HCT116 (cell line): ENCODE results near the gene RFTN1. TPM values are rescaled to one million over a fixed set of nuclear protein-coding genes. Genes with fewer than 3 reads are reported as not detected.

Source experiments
- ATAC-seq: fragments of 200-7000 bp; cut with Tn5 transposase; 2 replicates; pipeline ENCODE4 v1.9.1; 2020; ENCODE audit warnings: mild to moderate bottlenecking, moderate library complexity
- BruUV-seq: library from RNA; stranded (reverse); fragments of 400-500 nt; replicated peaks from 2 replicates; lab custom pipeline; 2021; lab: Mats Ljungman, UMichigan
- CTCF ChIA-PET: fragments of 300-600 bp; sonication (Branson Sonifier 250); formaldehyde crosslinking; loops from one replicate; lab custom pipeline; 2021; ENCODE audit warnings: antibody characterized with exemption; lab: Charles Lee
- POLR2A ChIA-PET: fragments of 300-600, 350-600 bp; sonication (Branson Sonifier 250); formaldehyde crosslinking; loops from one replicate; lab custom pipeline; 2021; ENCODE audit warnings: antibody characterized with exemption; lab: Charles Lee
- RAD21 ChIA-PET, 2 experiments: fragments of 300-600 bp; sonication (Branson Sonifier 250); formaldehyde crosslinking; loops; one replicate each; lab custom pipeline; 2023; ENCODE audit warnings: low total read pairs in 2 of 2; ENCODE audit not compliant: uncharacterized antibody in 2 of 2, unreplicated experiment in 2 of 2, low non-redundant PET in 1 of 2; lab: Charles Lee
- DNase-seq: peaks from one replicate; pipeline ENCODE4 v3.0.0-alpha.2; 2010; ENCODE audit warnings: low read depth, low spot score
- H2AFZ ChIP-seq: fragments of 200-600 bp; shearing (Covaris generic), sonication (generic); 2 replicates; pipeline ENCODE4 v1.6.1; 2017; ENCODE audit warnings: low read depth, mixed run types, mixed read lengths, antibody characterized with exemption, low read length; ENCODE audit not compliant: poor library complexity, severe bottlenecking
- H3K27ac ChIP-seq: 2 replicates; pipeline ENCODE4 v1.5.1; 2012; ENCODE audit warnings: low read depth, low read length
- H3K27me3 ChIP-seq: fragments of 200-600 bp; sonication (generic); 2 replicates; pipeline ENCODE4 v1.6.1; 2016; ENCODE audit warnings: mixed run types, low read length, mixed read lengths; ENCODE audit not compliant: insufficient read depth
- H3K36me3 ChIP-seq, 2 experiments: fragments of 200-500 bp in 1 of 2; fragments of 200-600 bp in 1 of 2; sonication (Bioruptor generic) in 1 of 2; sonication (generic) in 1 of 2; 2 replicates each; pipeline versions ENCODE4 v1.5.1 to v1.6.1; 2014 to 2016; ENCODE audit warnings: low read length in 2 of 2, inconsistent platforms in 1 of 2, mixed read lengths in 1 of 2, mixed run types in 1 of 2; ENCODE audit not compliant: insufficient read depth in 2 of 2, control insufficient read depth in 1 of 2
- H3K4me1 ChIP-seq, 2 experiments: fragments of 200-600 bp in 1 of 2; sonication (generic) in 1 of 2; 2 replicates each; pipeline versions ENCODE4 v1.5.1 to v1.6.1; 2012 to 2017; ENCODE audit warnings: low read length in 2 of 2, inconsistent platforms in 1 of 2, mild to moderate bottlenecking in 1 of 2, mixed read lengths in 1 of 2, mixed run types in 1 of 2, moderate library complexity in 1 of 2; ENCODE audit not compliant: insufficient read depth in 2 of 2, control insufficient read depth in 1 of 2
- H3K4me2 ChIP-seq: fragments of 200-600 bp; sonication (generic); 2 replicates; pipeline ENCODE4 v1.6.1; 2017; ENCODE audit warnings: mixed run types, low read length, mixed read lengths
- H3K4me3 ChIP-seq, 2 experiments: fragments of 200-600 bp in 1 of 2; sonication (generic) in 1 of 2; replicated peaks in 1 of 2; 2 replicates each; pipeline ENCODE4 v1.5.1; 2011 to 2016; ENCODE audit warnings: low read length in 2 of 2, control low read depth in 1 of 2, low read depth in 1 of 2, mild to moderate bottlenecking in 1 of 2, mixed read lengths in 1 of 2, mixed run types in 1 of 2
- H3K79me2 ChIP-seq: fragments of 200-600 bp; sonication (generic); 2 replicates; pipeline ENCODE4 v1.6.1; 2017; ENCODE audit warnings: mild to moderate bottlenecking, mixed run types, low read length, moderate library complexity, mixed read lengths; ENCODE audit not compliant: insufficient read depth
- H3K9ac ChIP-seq: fragments of 200-600 bp; sonication (generic); 2 replicates; pipeline ENCODE4 v1.6.1; 2016; ENCODE audit warnings: low read length, mixed read lengths
- H3K9me2 ChIP-seq: fragments of 200-600 bp; sonication (generic), shearing (Covaris generic); 2 replicates; pipeline ENCODE4 v1.6.1; 2017; ENCODE audit warnings: mixed run types, mild to moderate bottlenecking, moderate library complexity; ENCODE audit not compliant: insufficient read depth
- H3K9me3 ChIP-seq, 2 experiments: fragments of 200-500 bp in 1 of 2; fragments of 200-600 bp in 1 of 2; sonication (Bioruptor generic) in 1 of 2; sonication (generic) in 1 of 2; 2 replicates each; pipeline ENCODE4 v1.6.1; 2014 to 2017; ENCODE audit warnings: low read length in 2 of 2, mixed read lengths in 2 of 2, inconsistent platforms in 1 of 2, low read depth in 1 of 2, mild to moderate bottlenecking in 1 of 2, mixed run types in 1 of 2, moderate library complexity in 1 of 2; ENCODE audit not compliant: control insufficient read depth in 1 of 2, insufficient read depth in 1 of 2
- H4K20me1 ChIP-seq: fragments of 200-600 bp; sonication (generic), shearing (Covaris generic); 2 replicates; pipeline ENCODE4 v1.6.1; 2017; ENCODE audit warnings: mixed run types, mild to moderate bottlenecking, moderate library complexity; ENCODE audit not compliant: insufficient read depth
- CBX3 ChIP-seq: IDR thresholded peaks from 2 replicates; pipeline ENCODE4 v1.6.1; 2012; ENCODE audit warnings: low read depth
- CEBPB ChIP-seq: IDR thresholded peaks from 2 replicates; pipeline ENCODE4 v1.6.1; 2012; ENCODE audit warnings: low read depth
- EZH2phosphoT487 ChIP-seq: fragments of 200-600 bp; IDR thresholded peaks from 2 replicates; pipeline ENCODE4 v1.6.1; 2018; ENCODE audit warnings: antibody characterized with exemption, borderline replicate concordance
- FOSL1 ChIP-seq: IDR thresholded peaks from 2 replicates; pipeline ENCODE4 v1.6.1; 2012; ENCODE audit warnings: low read depth
- MAX ChIP-seq: IDR thresholded peaks from 2 replicates; pipeline ENCODE4 v1.6.1; 2012
- REST ChIP-seq: IDR thresholded peaks from 2 replicates; pipeline ENCODE4 v1.6.1; 2012; ENCODE audit warnings: low read depth
- YY1 ChIP-seq: IDR thresholded peaks from 2 replicates; pipeline ENCODE4 v1.6.1; 2011; ENCODE audit warnings: low read length, low read depth, moderate library complexity, mild to moderate bottlenecking; ENCODE audit not compliant: insufficient replicate concordance; ENCODE audit errors: extremely low read depth
- intact Hi-C: fragments of 100-400 bp; cut with micrococcal nuclease; formaldehyde crosslinking; loops from 2 replicates; pipeline ENCODE4 v1.10.0; 2022
- total RNA-seq: library from RNA; stranded (reverse); gene quantifications from one replicate; pipeline ENCODE4 v1.2.1, GENCODE V29; 2021; ENCODE audit not compliant: unreplicated experiment

RFTN1 gene
- total RNA-seq, 1 experiment from 2014 or later, result 3.9 TPM

- H4K20me1 ChIP-seq, result no peaks in the 10 kb centered on the region
- H3K4me3 ChIP-seq, result no peak overlapping the region
- ATAC-seq (no peak), DNase-seq (no peak)
- RAD21 ChIA-PET, result no interaction called here
- H3K9me3 ChIP-seq, result no peaks in the 10 kb centered on the region
- no peaks in the 10 kb centered on the region for H3K4me1 ChIP-seq
- no peak overlapping the region for H2AFZ ChIP-seq
- intact Hi-C loops, result no loop called here
- BruUV-seq, result no TSS peak
- H3K9me2 ChIP-seq, result no peaks in the 10 kb centered on the region
- H3K4me2 ChIP-seq, result no peak overlapping the region
- H3K79me2 ChIP-seq, result no peaks in the 10 kb centered on the region
- TF ChIP-seq YY1 (no peak), EZH2phosphoT487 (no peak), REST (no peak), CEBPB (no peak)
- no peaks in the 10 kb centered on the region for H3K36me3 ChIP-seq
- no peaks in the 10 kb centered on the region for H3K27me3 ChIP-seq
- CTCF ChIA-PET, result no interaction called here
- POLR2A ChIA-PET, result no interaction called here
- no peak overlapping the region for H3K27ac ChIP-seq
- H3K9ac ChIP-seq, result no peak overlapping the region
Measured at GRCh38 chr3:16352428-16352827, 161.1 kb downstream of the RFTN1 start.

- no peak overlapping the region for H3K27ac ChIP-seq
- ChIA-PET RAD21 (no interaction called here), POLR2A (interaction anchor here (0.6 kb wide), 1 partner anchor 168 kb away, joined by 3 read pairs; no protein-coding TSS in a partner anchor), CTCF (no interaction called here)
- H3K9me2 ChIP-seq, result no peaks in the 10 kb centered on the region
- H3K9ac ChIP-seq, result no peak overlapping the region
- no peaks in the 10 kb centered on the region for H3K36me3 ChIP-seq
- no peaks in the 10 kb centered on the region for H3K27me3 ChIP-seq
- no peak overlapping the region for H3K4me2 ChIP-seq
- ATAC-seq (no peak), DNase-seq (no peak)
- no peak overlapping the region for H2AFZ ChIP-seq
- H3K79me2 ChIP-seq, result no peaks in the 10 kb centered on the region
- H3K9me3 ChIP-seq, result no peaks in the 10 kb centered on the region
- intact Hi-C loops, result no loop called here
- no peak overlapping the region for H3K4me3 ChIP-seq
- TF ChIP-seq CBX3 (no peak), FOSL1 (no peak), MAX (no peak), REST (no peak), CEBPB (no peak)
- H3K4me1 ChIP-seq, result no peaks in the 10 kb centered on the region
- no peaks in the 10 kb centered on the region for H4K20me1 ChIP-seq
- no TSS peak for BruUV-seq
Measured at GRCh38 chr3:16350597-16351318, 162.7 kb downstream of the RFTN1 start.
